GM19455 (cell line): Measurements from ENCODE around the gene GTPBP6.
"Not testable (repeated sequence)": the region's sequence is repeated elsewhere in the genome, so short reads cannot be mapped to it uniquely, and the experiment has no call there.

Source experiments
- ATAC-seq: cut with Tn5 transposase; IDR thresholded peaks from one replicate; pipeline ENCODE4 v1.9.1; 2021; ENCODE audit not compliant: unreplicated experiment

GTPBP6 gene

GRCh38 chrX:317424-318067 is 1.1 kb downstream of the GTPBP6 start:
- no peak for ATAC-seq

GRCh38 chrX:316351-317325 is 2.0 kb downstream of the GTPBP6 start:
- no peak for ATAC-seq

- ATAC-seq = no peak
Measured at GRCh38 chrX:314781-315595, 3.6 kb downstream of the GTPBP6 start.

- ATAC-seq = no peak
Measured at GRCh38 chrX:314049-314448, 4.5 kb downstream of the GTPBP6 start.

GRCh38 chrX:313546-313945 is 5.0 kb downstream of the GTPBP6 start:
- no peak for ATAC-seq

GRCh38 chrX:312621-313331 is 5.8 kb downstream of the GTPBP6 start:
- ATAC-seq = no peak

GRCh38 chrX:311156-312129 is 7.2 kb downstream of the GTPBP6 start:
- no peak for ATAC-seq

GRCh38 chrX:310621-311155 is 7.9 kb downstream of the GTPBP6 start:
- ATAC-seq = no peak

GRCh38 chrX:308821-309520 is 9.6 kb downstream of the GTPBP6 start:
- no peak for ATAC-seq

- ATAC-seq = no peak
Measured at GRCh38 chrX:307261-308111, 11.1 kb downstream of the GTPBP6 start.

- ATAC-seq = not testable (repeated sequence)
Measured at GRCh38 chrX:306614-307251, 11.9 kb downstream of the GTPBP6 start.

GRCh38 chrX:305781-306613 is 12.6 kb downstream of the GTPBP6 start:
- not testable (repeated sequence) for ATAC-seq

GRCh38 chrX:302975-303374 is 15.6 kb downstream of the GTPBP6 start:
- ATAC-seq = no peak

GRCh38 chrX:300334-300733 is 18.3 kb downstream of the GTPBP6 start:
- ATAC-seq = no peak

- no peak for ATAC-seq
Measured at GRCh38 chrX:298993-299392, 19.6 kb downstream of the GTPBP6 start.

- no peak for ATAC-seq
Measured at GRCh38 chrX:295136-295535, 23.5 kb downstream of the GTPBP6 start.
